Measurements from ENCODE around the gene MRTFA. TPM values are rescaled to one million over a fixed set of nuclear protein-coding genes. Genes with fewer than 3 reads are reported as not detected.
"Not testable (repeated sequence)": the region's sequence is repeated elsewhere in the genome, so short reads cannot be mapped to it uniquely, and the experiment has no call there.

Gene MRTFA
- total RNA-seq, 1 donor = 44.9 TPM

- TF ChIP-seq CTCF (IDR thresholded peaks at IDR 0.05; ENCODE audit: insufficient read depth, low read depth, low read length) = no peak
- no peak overlapping the region for H3K4me3 ChIP-seq (ENCODE audit: low read depth, low read length)
- peak; percentile 99 for DNase-seq (ENCODE audit: low read depth)
Observed at GRCh38 chr22:40509401-40510134, 127.0 kb downstream of the MRTFA start.

GRCh38 chr22:40508046-40508445, 128.5 kb downstream of the MRTFA start:
- DNase-seq (ENCODE audit: low read depth) = peak; percentile 57
- not testable (repeated sequence) for H3K4me3 ChIP-seq (ENCODE audit: low read depth, low read length)

GRCh38 chr22:40507491-40507890, 129.0 kb downstream of the MRTFA start:
- H3K4me3 ChIP-seq (ENCODE audit: low read depth, low read length) = no peak overlapping the region
- DNase-seq (ENCODE audit: low read depth) = no peak
- no peak for TF ChIP-seq CTCF (IDR thresholded peaks at IDR 0.05; ENCODE audit: insufficient read depth, low read depth, low read length)

- DNase-seq (ENCODE audit: low read depth) = no peak
- no peak for TF ChIP-seq CTCF (IDR thresholded peaks at IDR 0.05; ENCODE audit: insufficient read depth, low read depth, low read length)
- H3K4me3 ChIP-seq (ENCODE audit: low read depth, low read length) = no peak overlapping the region
Observed at GRCh38 chr22:40506762-40507161, 129.8 kb downstream of the MRTFA start.

- peak; percentile 79 for DNase-seq (ENCODE audit: low read depth)
- no peak overlapping the region for H3K4me3 ChIP-seq (ENCODE audit: low read depth, low read length)
- no peak for TF ChIP-seq CTCF (IDR thresholded peaks at IDR 0.05; ENCODE audit: insufficient read depth, low read depth, low read length)
Observed at GRCh38 chr22:40504285-40505249, 132.0 kb downstream of the MRTFA start.

GRCh38 chr22:40502919-40503318, 133.6 kb downstream of the MRTFA start:
- TF ChIP-seq CTCF (IDR thresholded peaks at IDR 0.05; ENCODE audit: insufficient read depth, low read depth, low read length) = no peak
- H3K4me3 ChIP-seq (ENCODE audit: low read depth, low read length) = no peak overlapping the region
- no peak for DNase-seq (ENCODE audit: low read depth)

GRCh38 chr22:40500465-40500786, 136.1 kb downstream of the MRTFA start:
- not testable (repeated sequence) for DNase-seq (ENCODE audit: low read depth)

More at GRCh38 chr22:40500465-40500786, 136.1 kb downstream of the MRTFA start:
- H3K4me3 ChIP-seq (ENCODE audit: low read depth, low read length) = not testable (repeated sequence)

Measured in fibroblast of villous mesenchyme (primary cell).